PC-3 (cell line): ENCODE results near the gene CYP19A1. TPM values are rescaled to one million over a fixed set of nuclear protein-coding genes. Genes with fewer than 3 reads are reported as not detected.
A peak's percentile ranks its signal among the peaks of the same experiment; 100 is the strongest.

ENCODE experiments used
- ATAC-seq: fragments of 200-7000 bp; cut with Tn5 transposase; 2 replicates; pipeline ENCODE4 v1.9.1; 2020; ENCODE audit warnings: mild to moderate bottlenecking, moderate library complexity
- BruUV-seq: library from RNA; stranded (reverse); fragments of 400-500 nt; replicated peaks from 2 replicates; lab custom pipeline; 2021; lab: Mats Ljungman, UMichigan
- CTCF ChIA-PET: fragments of 300-600 bp; sonication (Branson Sonifier 250); formaldehyde crosslinking; loops from one replicate; lab custom pipeline; 2022; ENCODE audit warnings: antibody characterized with exemption; lab: Charles Lee
- POLR2A ChIA-PET: fragments of 300-600 bp; sonication (Branson Sonifier 250); formaldehyde crosslinking; loops from one replicate; lab custom pipeline; 2022; ENCODE audit warnings: antibody characterized with exemption; ENCODE audit not compliant: unreplicated experiment; lab: Charles Lee
- DNase-seq: peaks from one replicate; pipeline ENCODE4 v3.0.0-alpha.2; 2015
- H2AFZ ChIP-seq: fragments of 300-600 bp; sonication (generic); 2 replicates; pipeline ENCODE4 v1.6.0; 2016; ENCODE audit warnings: antibody characterized with exemption, low read length
- H3F3A ChIP-seq: fragments of 300-600 bp; sonication (generic); one replicate; pipeline ENCODE4 v1.6.0; 2017; ENCODE audit warnings: antibody characterized with exemption, low read length, control low read depth, mild to moderate bottlenecking; ENCODE audit not compliant: unreplicated experiment
- H3K27ac ChIP-seq: fragments of 300-600 bp; sonication (generic); 2 replicates; pipeline ENCODE4 v1.5.1; 2016; ENCODE audit warnings: mild to moderate bottlenecking, low read length
- H3K27me3 ChIP-seq: fragments of 300-600 bp; sonication (generic); 2 replicates; pipeline ENCODE4 v1.6.1; 2016; ENCODE audit warnings: low read length, mixed read lengths
- H3K36me3 ChIP-seq: fragments of 300-600 bp; sonication (generic); 2 replicates; pipeline ENCODE4 v1.6.1; 2016; ENCODE audit warnings: low read depth, mixed run types, low read length, mixed read lengths
- H3K4me1 ChIP-seq: fragments of 300-600 bp; sonication (generic); 2 replicates; pipeline ENCODE4 v1.5.1; 2016; ENCODE audit warnings: low read length; ENCODE audit not compliant: insufficient read depth
- H3K4me2 ChIP-seq: fragments of 300-600 bp; sonication (generic); 2 replicates; pipeline ENCODE4 v1.6.0; 2016; ENCODE audit warnings: low read length
- H3K4me3 ChIP-seq: fragments of 300-600 bp; sonication (generic); 2 replicates; pipeline ENCODE4 v1.5.1; 2016; ENCODE audit warnings: mild to moderate bottlenecking, low read length, mixed read lengths
- H3K79me2 ChIP-seq: fragments of 300-600 bp; sonication (generic); 2 replicates; pipeline ENCODE4 v1.6.1; 2017; ENCODE audit warnings: low read length, mixed read lengths
- H3K9ac ChIP-seq: fragments of 300-600 bp; sonication (generic); 2 replicates; pipeline ENCODE4 v1.6.0; 2016; ENCODE audit warnings: mild to moderate bottlenecking, low read length
- H3K9me2 ChIP-seq: fragments of 300-600 bp; sonication (generic); replicated peaks from 2 replicates; pipeline ENCODE4 v1.6.1; 2016; ENCODE audit warnings: mixed run types, low read length, mixed read lengths
- H3K9me3 ChIP-seq: fragments of 300-600 bp; sonication (generic); 2 replicates; pipeline ENCODE4 v1.6.1; 2016; ENCODE audit warnings: low read length, mixed read lengths
- H4K20me1 ChIP-seq: fragments of 300-600 bp; sonication (generic); 2 replicates; pipeline ENCODE4 v1.6.1; 2016; ENCODE audit warnings: low read length, mixed read lengths
- CTCF ChIP-seq: fragments of 300-600 bp; sonication (generic); conservative IDR thresholded peaks from 2 replicates; pipeline ENCODE4 v1.5.1; 2017; ENCODE audit warnings: antibody characterized with exemption, low read depth, mild to moderate bottlenecking, low read length
- EZH2 ChIP-seq: fragments of 300-600 bp; sonication (generic); IDR thresholded peaks from one replicate; pipeline ENCODE4 v1.6.1; 2017; ENCODE audit warnings: antibody characterized with exemption, mild to moderate bottlenecking, low read length; ENCODE audit not compliant: unreplicated experiment
- EZH2phosphoT487 ChIP-seq: fragments of 300-600 bp; sonication (generic); IDR thresholded peaks from 2 replicates; pipeline ENCODE4 v1.6.1; 2018; ENCODE audit warnings: mild to moderate bottlenecking, antibody characterized with exemption, low read length, borderline replicate concordance
- intact Hi-C: fragments of 100-400 bp; cut with micrococcal nuclease; formaldehyde crosslinking; loops from 2 replicates; pipeline ENCODE4 v1.9.0; 2023
- total RNA-seq: library from RNA; depleted of rRNA; stranded (reverse); fragments of >200 nt; gene quantifications from 2 replicates; pipeline ENCODE4 v1.2.3, GENCODE V29; 2014

CYP19A1 gene
- total RNA-seq, 1 experiment from 2014 or later = not detected

DNA sequence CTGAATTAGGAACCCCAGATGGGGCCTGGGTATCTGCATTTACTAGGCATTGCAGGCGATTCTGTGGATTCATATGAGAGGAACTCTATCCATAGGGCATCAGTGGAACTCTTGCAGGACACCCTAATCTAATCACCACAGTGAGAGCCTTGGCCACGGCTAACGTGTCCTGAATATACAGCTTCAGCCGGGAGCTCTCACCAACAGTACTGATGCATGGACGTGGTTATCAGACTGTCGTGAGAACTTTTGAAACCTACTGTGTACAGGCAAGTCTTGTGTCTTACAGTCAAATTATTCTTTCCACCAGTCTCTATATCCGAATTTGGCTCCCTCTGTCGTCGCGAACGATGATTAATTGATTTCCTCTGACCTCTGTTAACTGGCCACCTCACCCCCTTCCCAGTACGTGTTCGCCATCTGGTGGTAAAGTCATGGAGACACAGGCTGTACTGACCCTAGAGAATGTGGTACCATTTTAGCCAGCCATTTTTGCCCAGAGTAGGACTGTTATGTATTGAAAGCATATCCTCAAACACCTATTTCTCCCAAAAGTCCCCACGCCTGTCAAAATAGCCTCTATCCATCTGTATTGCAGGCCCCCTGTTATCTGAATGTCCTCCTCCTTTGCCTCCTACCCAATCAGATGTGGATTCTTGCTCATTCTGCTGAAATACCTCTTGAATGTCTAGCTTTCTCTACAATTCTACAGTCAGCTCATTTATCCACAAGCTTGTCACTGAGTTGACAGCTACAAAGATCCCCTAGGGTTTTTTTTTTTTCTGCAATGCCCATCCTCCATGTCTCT lies 42.8 kb upstream of the CYP19A1 start:
- peak; percentile 87 for ATAC-seq
- no peaks in the 10 kb centered on the region for H3K79me2 ChIP-seq
- H3K9me2 ChIP-seq = no peaks in the 10 kb centered on the region
- intact Hi-C loops = loop anchor here (1.0 to 5.0 kb wide), 6 partner anchors 14 to 219 kb away; no protein-coding TSS in a partner anchor
- H3K36me3 ChIP-seq = peaks cover 2% of the 10 kb centered on the region; the same call in 1 of the 2 replicates
- H3K9me3 ChIP-seq = no peaks in the 10 kb centered on the region
- H4K20me1 ChIP-seq = no peaks in the 10 kb centered on the region
- POLR2A ChIA-PET = no interaction called here
- TF ChIP-seq EZH2 (no peak), CTCF (peak; percentile 96)
- peak; percentile 77 for DNase-seq
- no peak overlapping the region for H3K4me3 ChIP-seq
- no peak overlapping the region for H3K27ac ChIP-seq
- H2AFZ ChIP-seq = 0 out of 2 replicates have a peak overlapping the region, but pooled peaks have one; percentile 25
- H3K4me1 ChIP-seq = peaks cover 11% of the 10 kb centered on the region
- H3K27me3 ChIP-seq = no peaks in the 10 kb centered on the region
- H3K4me2 ChIP-seq = peak overlapping the region; percentile 50
- no peak overlapping the region for H3K9ac ChIP-seq
- CTCF ChIA-PET = interaction anchor here (0.5 to 3.5 kb wide), 5 partner anchors 17 to 1321 kb away, joined by 3 to 25 read pairs (median 4); no protein-coding TSS in a partner anchor
- BruUV-seq = no TSS peak
- H3F3A ChIP-seq = no peaks in the 10 kb centered on the region

GRCh38 chr15:51379390-51379789 lies 41.0 kb upstream of the CYP19A1 start:
- Histone ChIP-seq H2AFZ (no peak overlapping the region), H3K36me3 (peaks cover 2% of the 10 kb centered on the region; the same call in 1 of the 2 replicates), H3K27ac (no peak overlapping the region), H3K4me3 (no peak overlapping the region), H3K4me1 (peaks cover 19% of the 10 kb centered on the region), H3K9me3 (no peaks in the 10 kb centered on the region), H3K9ac (no peak overlapping the region), H4K20me1 (no peaks in the 10 kb centered on the region), H3F3A (no peaks in the 10 kb centered on the region), H3K4me2 (no peak overlapping the region), H3K79me2 (no peaks in the 10 kb centered on the region), H3K27me3 (no peaks in the 10 kb centered on the region), H3K9me2 (no peaks in the 10 kb centered on the region)
- TF ChIP-seq EZH2phosphoT487 (no peak), EZH2 (no peak), CTCF (no peak)
- ATAC-seq (no peak), DNase-seq (no peak)
- intact Hi-C loops = no loop called here
- BruUV-seq = no TSS peak
- ChIA-PET CTCF (no interaction called here), POLR2A (no interaction called here)

GRCh38 chr15:51378406-51378805 lies 40.0 kb upstream of the CYP19A1 start:
- no peaks in the 10 kb centered on the region for H3K27me3 ChIP-seq
- no peak overlapping the region for H3K27ac ChIP-seq
- H3K9me2 ChIP-seq = no peaks in the 10 kb centered on the region
- ATAC-seq = no peak
- peaks cover 19% of the 10 kb centered on the region for H3K4me1 ChIP-seq
- CTCF ChIA-PET = no interaction called here
- H2AFZ ChIP-seq = no peak overlapping the region
- H3K9ac ChIP-seq = no peak overlapping the region
- BruUV-seq = no TSS peak
- no peak overlapping the region for H3K4me2 ChIP-seq
- no peak overlapping the region for H3K4me3 ChIP-seq
- no peaks in the 10 kb centered on the region for H3K79me2 ChIP-seq
- no peaks in the 10 kb centered on the region for H3F3A ChIP-seq
- intact Hi-C loops = no loop called here
- peaks cover 2% of the 10 kb centered on the region; the same call in 1 of the 2 replicates for H3K36me3 ChIP-seq
- POLR2A ChIA-PET = no interaction called here
- TF ChIP-seq EZH2phosphoT487 (no peak), CTCF (no peak), EZH2 (no peak)
- no peak for DNase-seq
- H3K9me3 ChIP-seq = no peaks in the 10 kb centered on the region
- no peaks in the 10 kb centered on the region for H4K20me1 ChIP-seq
